SH-SY5Y (cell line): ENCODE measurements around the gene SGCB.

Experiments used
- GATA2 ChIP-seq: IDR thresholded peaks from 2 replicates; pipeline ENCODE4 v1.6.1; 2011; ENCODE audit warnings: mild to moderate bottlenecking, low read depth, low read length
- GATA3 ChIP-seq: IDR thresholded peaks from 2 replicates; pipeline ENCODE4 v1.6.1; 2011; ENCODE audit warnings: low read depth, mild to moderate bottlenecking, low read length, moderate library complexity

Gene SGCB, protein sequence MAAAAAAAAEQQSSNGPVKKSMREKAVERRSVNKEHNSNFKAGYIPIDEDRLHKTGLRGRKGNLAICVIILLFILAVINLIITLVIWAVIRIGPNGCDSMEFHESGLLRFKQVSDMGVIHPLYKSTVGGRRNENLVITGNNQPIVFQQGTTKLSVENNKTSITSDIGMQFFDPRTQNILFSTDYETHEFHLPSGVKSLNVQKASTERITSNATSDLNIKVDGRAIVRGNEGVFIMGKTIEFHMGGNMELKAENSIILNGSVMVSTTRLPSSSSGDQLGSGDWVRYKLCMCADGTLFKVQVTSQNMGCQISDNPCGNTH

GRCh38 chr4:52038103-52038912 is at the start of gene SGCB:
TSS of gene SGCB (minus strand) at chr4:52038299. CDS start at chr4:52038259, 40 bp downstream.
- no peak for TF ChIP-seq GATA2
- TF ChIP-seq GATA3: no peak

DNA sequence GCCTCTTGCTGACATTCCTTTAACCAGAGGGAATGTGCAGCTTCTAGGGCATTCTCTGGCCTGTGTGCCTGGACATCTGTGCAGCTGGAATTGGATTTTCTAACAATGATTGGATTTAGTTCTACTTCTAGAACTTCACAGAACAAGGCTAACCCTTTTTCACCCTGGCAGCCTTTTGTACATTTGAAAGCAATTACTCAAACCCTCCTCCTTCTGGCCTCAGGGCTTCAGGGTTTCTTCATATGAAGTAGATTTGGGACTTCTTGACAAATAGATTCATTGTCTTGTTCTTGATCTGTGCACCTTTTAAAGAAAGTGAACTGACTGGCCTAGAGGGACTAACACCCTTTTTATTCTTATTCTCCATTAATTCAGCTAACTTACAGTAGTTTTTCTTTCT is 43.1 kb upstream of the SGCB start:
- TF ChIP-seq GATA2: no peak
- no peak for TF ChIP-seq GATA3

- TF ChIP-seq GATA3 (no peak), GATA2 (no peak)
Observed at GRCh38 chr4:52079659-52080058, 41.6 kb upstream of the SGCB start.

DNA sequence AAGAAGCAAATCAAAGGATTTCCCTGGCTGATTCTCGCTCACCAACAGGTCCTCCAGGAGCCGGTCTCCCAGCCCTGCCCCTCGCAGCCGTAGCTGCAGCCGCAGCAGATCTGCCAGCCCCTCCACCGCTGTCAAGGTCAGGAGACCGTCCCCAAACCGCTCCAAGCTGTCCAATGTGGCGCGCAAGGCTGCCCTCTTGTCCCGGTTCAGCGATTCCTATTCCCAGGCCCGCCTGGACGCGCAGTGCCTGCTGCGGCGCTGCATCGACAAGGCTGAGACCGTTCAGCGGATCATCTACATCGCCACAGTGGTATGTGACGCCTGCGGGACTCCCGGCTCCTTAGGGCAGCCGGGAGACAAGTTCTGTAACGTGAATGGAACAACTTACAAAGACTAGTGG is 38.6 kb upstream of the SGCB start:
- TF ChIP-seq GATA2: no peak
- TF ChIP-seq GATA3: no peak

- no peak for TF ChIP-seq GATA2
- TF ChIP-seq GATA3: no peak
Observed at GRCh38 chr4:52071791-52072546, 33.9 kb upstream of the SGCB start.

- TF ChIP-seq GATA3: no peak
- TF ChIP-seq GATA2: no peak
Observed at GRCh38 chr4:52069571-52069970, 31.5 kb upstream of the SGCB start.

DNA sequence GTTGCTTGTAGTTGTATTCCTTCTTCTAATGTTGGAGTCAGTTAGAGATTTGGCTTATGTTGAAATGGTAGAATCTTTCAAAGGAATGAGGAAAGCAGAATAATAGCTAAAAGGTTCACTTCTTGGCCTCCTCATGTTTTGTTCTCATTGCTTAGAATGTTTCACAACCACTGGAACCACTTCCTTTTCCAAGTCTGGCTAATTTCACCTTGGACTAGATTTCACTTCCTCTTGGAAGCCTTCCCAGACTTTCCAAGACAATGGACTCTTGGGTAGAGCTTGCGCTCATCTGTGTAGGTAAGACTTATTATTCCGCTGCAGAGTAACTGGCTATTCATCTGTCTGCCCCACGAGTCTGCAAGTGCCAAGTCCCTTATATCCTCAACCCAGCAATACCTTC is 21.3 kb upstream of the SGCB start:
- TF ChIP-seq GATA2 (no peak), GATA3 (no peak)

GRCh38 chr4:52058275-52058674 is 20.2 kb upstream of the SGCB start:
- no peak for TF ChIP-seq GATA2
- TF ChIP-seq GATA3: no peak

- TF ChIP-seq GATA3 (no peak), GATA2 (no peak)
Observed at GRCh38 chr4:52057196-52057595, 19.1 kb upstream of the SGCB start.

- TF ChIP-seq GATA2: no peak
- TF ChIP-seq GATA3: no peak
Observed at GRCh38 chr4:52054254-52054653, 16.2 kb upstream of the SGCB start.

- TF ChIP-seq GATA3 (no peak), GATA2 (no peak)
Observed at GRCh38 chr4:52052475-52052780, 14.3 kb upstream of the SGCB start.

- no peak for TF ChIP-seq GATA3
- TF ChIP-seq GATA2: no peak
Observed at GRCh38 chr4:52051615-52052474, 13.7 kb upstream of the SGCB start.

DNA sequence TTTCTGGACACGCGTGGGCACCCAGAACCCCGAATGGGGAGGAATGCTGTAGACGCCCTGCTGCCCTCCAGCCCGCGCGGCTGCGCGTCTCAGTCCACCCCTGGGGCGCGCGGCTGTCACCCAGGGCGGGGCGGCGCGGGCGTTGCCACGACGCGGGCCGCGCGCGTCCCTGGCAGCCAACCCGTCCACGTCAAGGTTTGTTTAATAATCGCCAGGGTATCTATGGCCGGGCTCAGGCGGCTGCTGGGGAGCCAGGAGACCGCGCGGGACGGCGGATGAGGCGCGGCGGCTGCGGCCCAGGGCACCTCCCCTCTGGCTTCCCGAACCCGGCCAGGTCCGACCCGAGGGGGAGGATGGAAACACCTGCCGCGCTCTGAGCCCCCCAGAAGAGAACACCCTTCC is 13.1 kb upstream of the SGCB start, which contains the start of gene SPATA18:
TSS of gene SPATA18 (plus strand) at position 92 of the 402 bp plus-strand sequence. CDS start 401 bp downstream, outside the sequence.
- TF ChIP-seq GATA2 (no peak), GATA3 (no peak)

DNA sequence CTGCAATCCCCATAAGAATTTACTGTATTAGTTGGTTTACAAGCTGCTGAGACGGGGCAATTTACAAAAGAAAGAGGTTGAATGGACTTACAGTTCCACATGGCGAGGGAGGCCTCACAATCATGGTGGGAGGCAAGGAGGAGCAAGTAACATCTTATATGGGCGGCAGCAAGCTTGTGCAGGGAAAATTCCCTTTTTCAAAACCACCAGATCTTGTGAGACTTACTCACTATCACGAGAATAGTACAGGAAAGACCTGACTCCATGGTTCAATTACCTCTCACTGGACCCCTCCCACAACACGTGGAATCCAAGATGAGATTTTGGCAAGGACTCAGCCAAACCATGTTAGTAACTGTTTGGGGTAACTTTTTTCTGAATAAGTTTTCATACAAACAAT is 11.2 kb upstream of the SGCB start:
- TF ChIP-seq GATA3: no peak
- no peak for TF ChIP-seq GATA2
